GF-D8 (cell line): Measurements from ENCODE around the gene ZFP42.
"Not testable (repeated sequence)": the region's sequence is repeated elsewhere in the genome, so short reads cannot be mapped to it uniquely, and the experiment has no call there.

Experiments
- DNase-seq: peaks from one replicate; lab custom pipeline; 2025; lab: John Stamatoyannopoulos, UW

ZFP42 gene

DNA sequence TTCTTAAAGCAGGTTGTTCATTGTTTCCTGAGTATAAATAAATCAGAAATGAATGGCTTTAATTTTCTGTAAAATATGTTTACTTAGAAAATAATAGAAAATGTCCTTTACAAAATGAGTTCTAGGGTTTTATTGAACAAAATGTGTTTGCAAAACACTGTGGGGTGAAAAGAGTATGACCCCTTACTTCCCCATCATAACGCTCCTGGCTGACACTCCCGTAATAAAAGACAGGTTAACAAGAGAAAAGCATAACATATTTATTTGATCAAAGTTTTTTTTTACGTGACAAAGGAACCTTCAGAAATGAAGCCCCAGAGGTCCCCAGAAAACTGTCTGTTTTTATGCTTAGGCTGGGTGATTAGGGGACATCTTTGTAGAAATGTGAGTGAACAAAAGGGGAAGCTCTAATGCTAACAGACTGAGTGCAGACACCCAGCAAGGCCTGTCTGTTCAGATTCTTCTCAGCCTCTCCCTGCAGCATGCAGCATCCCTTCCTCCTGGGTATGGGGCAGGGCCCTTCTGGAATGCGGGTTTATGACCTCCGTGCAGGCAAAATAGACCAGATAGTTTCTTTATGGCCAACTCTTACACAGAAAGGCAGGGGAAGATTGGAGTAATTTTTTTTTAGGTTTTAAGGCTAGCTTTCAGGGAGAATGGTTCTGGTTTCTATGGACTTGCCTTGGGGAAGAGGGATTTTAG, 26.1 kb downstream of the ZFP42 start:
- DNase-seq = no peak

GRCh38 chr4:188023682-188024081, 28.1 kb downstream of the ZFP42 start:
- DNase-seq = no peak

DNA sequence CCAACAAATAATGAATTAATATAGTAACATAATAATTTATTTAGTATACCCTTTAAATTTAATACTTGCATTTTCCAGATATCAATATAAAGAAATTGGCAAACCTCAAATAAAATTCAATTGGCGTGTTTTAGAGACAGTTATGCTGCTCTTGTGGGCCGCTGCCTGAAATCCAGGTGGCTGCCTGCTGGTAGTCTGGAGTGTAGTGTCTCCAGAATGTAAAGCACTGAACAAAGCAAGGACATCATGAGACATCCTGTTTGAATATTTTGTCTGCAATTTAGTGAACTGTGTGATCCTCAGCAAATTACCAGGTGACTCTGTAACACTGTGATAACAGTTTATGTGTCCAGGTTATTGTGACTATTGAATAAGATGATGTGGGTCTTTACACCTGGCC, 29.9 kb downstream of the ZFP42 start:
- no peak for DNase-seq

DNA sequence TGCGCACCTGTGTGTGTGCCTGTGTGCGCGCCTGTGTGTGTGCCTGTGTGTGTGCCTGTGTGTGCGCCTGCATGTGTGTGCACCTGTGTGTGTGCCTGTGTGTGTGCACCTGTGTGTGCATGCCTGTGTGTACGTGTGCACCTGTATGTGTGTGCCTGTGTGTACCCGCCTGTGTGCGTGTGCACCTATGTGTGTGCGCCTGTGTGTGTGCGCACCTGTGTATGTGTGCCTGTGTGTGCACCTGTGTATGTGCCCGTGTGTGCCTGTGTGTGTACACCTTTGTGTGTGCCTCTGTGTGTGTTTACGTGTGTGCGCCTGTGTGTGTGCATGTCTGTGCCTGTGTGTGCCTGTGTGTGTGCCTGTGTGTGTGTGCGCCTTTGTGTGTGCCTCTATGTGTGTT, 33.5 kb downstream of the ZFP42 start:
- no peak for DNase-seq

- no peak for DNase-seq
Measured at GRCh38 chr4:188030401-188030800, 34.8 kb downstream of the ZFP42 start.

DNA sequence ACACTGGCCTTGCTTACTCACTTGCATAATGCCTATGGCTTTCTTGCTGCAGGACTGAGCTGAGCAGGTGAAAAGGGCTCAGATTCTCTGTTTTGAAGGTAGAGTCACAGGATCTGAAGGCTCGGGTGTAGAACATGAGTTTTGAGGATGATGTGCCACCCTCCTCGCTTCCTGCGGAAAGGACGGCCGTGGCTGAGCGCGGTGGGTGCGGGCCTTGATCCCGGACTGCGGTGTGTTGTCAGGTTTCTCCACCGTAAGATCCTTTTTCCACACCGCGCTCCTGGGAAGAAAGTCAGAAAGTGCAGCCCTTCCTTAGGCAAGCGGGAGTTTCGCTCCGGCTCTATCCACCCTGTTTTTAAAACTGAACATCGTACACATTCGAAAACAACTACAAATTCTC, 36.2 kb downstream of the ZFP42 start:
- no peak for DNase-seq

DNA sequence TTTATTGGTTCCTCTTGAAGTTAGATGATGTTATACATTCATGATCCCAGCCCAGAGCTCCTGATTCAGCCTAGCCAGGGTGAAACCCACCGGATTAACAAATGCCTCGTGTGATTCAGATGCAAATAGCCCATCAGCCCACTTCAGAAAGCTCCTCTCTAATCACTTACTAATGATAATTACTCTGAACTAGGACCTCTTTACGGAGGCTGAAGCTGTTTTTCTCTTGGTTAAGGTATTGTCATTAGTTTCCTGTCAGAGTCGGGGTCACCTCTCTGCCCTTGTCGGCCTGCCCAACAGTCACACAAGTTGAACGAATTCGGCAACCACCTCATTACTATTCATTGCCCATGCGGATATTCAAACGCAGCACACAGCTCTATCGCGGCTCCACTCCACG, 36.6 kb downstream of the ZFP42 start:
- no peak for DNase-seq

DNA sequence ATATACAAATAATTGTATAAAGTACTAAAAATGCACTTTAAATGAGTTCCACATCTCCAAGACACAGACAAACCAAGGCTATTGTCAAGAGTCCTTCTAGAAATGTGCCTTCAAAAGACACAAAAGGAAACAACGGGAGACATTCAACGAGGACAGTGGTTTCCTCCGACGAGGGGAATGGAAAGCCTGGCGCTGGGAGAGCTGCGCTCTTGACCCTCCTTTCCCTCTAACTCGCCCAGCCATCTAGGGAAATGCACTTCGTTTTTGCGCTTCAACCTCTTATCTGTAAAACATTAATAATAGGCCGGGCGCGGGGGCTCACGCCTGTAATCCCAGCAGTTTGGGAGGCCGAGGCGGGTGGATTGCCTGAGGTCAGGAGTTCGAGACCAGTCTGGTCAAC, 37.0 kb downstream of the ZFP42 start:
- no peak for DNase-seq

- DNase-seq = no peak
Measured at GRCh38 chr4:188037003-188037713, 41.6 kb downstream of the ZFP42 start.

DNA sequence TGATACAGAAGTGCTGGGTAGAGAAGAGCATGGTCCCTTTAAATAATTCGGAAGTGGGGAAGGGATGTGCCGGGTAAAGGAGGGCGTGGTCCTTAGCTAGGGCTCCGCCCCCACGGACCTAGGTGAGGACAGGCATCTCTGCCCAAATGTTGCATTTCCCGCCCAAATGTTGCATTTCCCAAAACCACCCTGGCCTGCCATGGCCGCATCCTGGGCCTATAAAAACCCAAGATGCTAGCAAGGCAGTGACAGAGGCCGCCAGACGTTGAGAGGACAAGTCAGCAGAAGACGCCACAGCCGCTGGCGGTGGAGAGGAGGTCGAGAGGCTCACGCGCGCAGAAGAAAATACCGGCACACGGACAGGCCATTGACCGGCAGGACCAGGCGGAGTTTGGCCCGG, 46.1 kb downstream of the ZFP42 start:
- no peak for DNase-seq

- no peak for DNase-seq
Measured at GRCh38 chr4:188042191-188042590, 46.6 kb downstream of the ZFP42 start.

GRCh38 chr4:188043154-188043553, 47.6 kb downstream of the ZFP42 start:
- DNase-seq = no peak

GRCh38 chr4:188045461-188045860, 49.9 kb downstream of the ZFP42 start:
- DNase-seq = not testable (repeated sequence)

DNA sequence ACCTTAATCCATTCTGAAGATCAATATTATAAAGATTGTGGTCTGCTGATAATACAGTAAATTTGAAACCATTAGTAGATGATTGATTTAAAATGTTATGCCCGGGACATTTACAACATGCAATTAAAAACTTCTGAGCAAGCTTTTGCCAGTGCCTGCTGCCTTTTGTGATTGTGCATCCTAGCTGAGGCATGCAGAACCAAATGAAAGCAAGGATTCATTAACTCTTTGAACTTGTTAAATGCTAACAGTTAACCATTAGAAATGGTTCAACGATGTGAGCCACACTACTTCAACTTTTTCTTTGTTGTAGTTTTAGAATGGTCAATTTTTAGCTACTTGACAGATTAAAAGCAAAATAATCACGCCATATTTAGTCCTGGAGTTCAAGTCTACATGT, 51.1 kb downstream of the ZFP42 start:
- DNase-seq = no peak

DNA sequence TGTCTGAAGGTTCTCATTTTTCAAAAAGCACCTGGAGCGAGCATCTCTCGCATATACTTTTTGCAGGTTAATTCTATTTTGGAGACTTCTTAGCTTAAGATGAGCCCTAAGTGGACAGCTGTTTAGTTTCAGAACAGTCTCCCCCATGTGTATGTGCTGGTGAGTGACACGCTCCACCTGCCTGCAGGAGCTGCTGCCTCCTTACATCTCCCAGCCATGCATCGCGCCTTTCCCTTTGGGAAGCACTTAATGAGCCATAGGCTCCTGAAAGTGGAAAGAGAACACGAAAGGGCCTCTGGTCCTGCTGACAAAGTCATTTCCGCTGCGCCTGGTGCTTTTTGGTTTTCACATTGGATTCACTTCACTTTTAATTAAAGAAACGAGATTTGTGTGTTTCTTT, 57.7 kb downstream of the ZFP42 start:
- DNase-seq = no peak
